ENCODE results near the gene DAGLA.

- TF ChIP-seq POLR2AphosphoS5 (IDR thresholded peaks at IDR 0.05) (no peak), POLR2A (IDR thresholded peaks at IDR 0.05) (no peak)
Observed at GRCh38 chr11:61762798-61763197, 82.6 kb downstream of the DAGLA start.
